CD4-positive, alpha-beta T cell (primary cell): ENCODE data around the gene P4HA3. TPM values are rescaled to one million over a fixed set of nuclear protein-coding genes. Genes with fewer than 3 reads are reported as not detected.

Experiments used
- ATAC-seq: fragments of 200-7000 bp; cut with Tn5 transposase; one replicate; pipeline ENCODE4 v1.10.0; 2022; ENCODE audit warnings: mild to moderate bottlenecking; ENCODE audit not compliant: poor library complexity
- CTCF ChIA-PET: fragments of 350-600 bp; sonication (Branson Sonifier 250); formaldehyde crosslinking; loops from one replicate; lab custom pipeline; 2021; ENCODE audit warnings: antibody characterized with exemption, inconsistent platforms; lab: Charles Lee
- POLR2A ChIA-PET: fragments of 350-600 bp; sonication (Branson Sonifier 250); formaldehyde crosslinking; loops from one replicate; lab custom pipeline; 2021; ENCODE audit warnings: antibody characterized with exemption, inconsistent platforms; lab: Charles Lee
- DNase-seq, 14 experiments: peaks; one replicate each; pipeline ENCODE4 v3.0.0-alpha.2; 2013 to 2020; ENCODE audit warnings: mixed read lengths in 2 of 14
- H3K27ac ChIP-seq, 2 donors: one replicate each; pipeline versions ENCODE4 v1.5.1 to v1.7.0; 2013; ENCODE audit warnings: low read length in 2 of 2, low read depth in 1 of 2, mild to moderate bottlenecking in 1 of 2
- H3K27me3 ChIP-seq, 2 experiments: 1 replicate in 1 of 2; 2 replicates in 1 of 2; pipeline versions ENCODE4 v1.6.1 to v1.7.0; 2013; ENCODE audit warnings: low read length in 2 of 2, control low read depth in 1 of 2, mild to moderate bottlenecking in 1 of 2, moderate library complexity in 1 of 2; ENCODE audit not compliant: insufficient read depth in 2 of 2, control insufficient read depth in 1 of 2
- H3K36me3 ChIP-seq: one replicate; pipeline ENCODE4 v1.6.1; 2013; ENCODE audit warnings: low read length, control low read depth; ENCODE audit not compliant: insufficient read depth
- H3K4me1 ChIP-seq: one replicate; pipeline ENCODE4 v1.6.1; 2013; ENCODE audit warnings: low read length, control low read depth; ENCODE audit not compliant: insufficient read depth
- H3K4me3 ChIP-seq: one replicate; pipeline ENCODE4 v1.5.1; 2013; ENCODE audit warnings: mild to moderate bottlenecking, low read length, moderate library complexity
- H3K9me3 ChIP-seq, 2 experiments: 1 replicate in 1 of 2; 2 replicates in 1 of 2; pipeline versions ENCODE4 v1.6.1 to v1.7.0; 2013; ENCODE audit warnings: low read length in 2 of 2, mild to moderate bottlenecking in 2 of 2, control low read depth in 1 of 2, moderate library complexity in 1 of 2; ENCODE audit not compliant: control insufficient read depth in 1 of 2, insufficient read depth in 1 of 2
- H3K27ac Mint-ChIP-seq: one replicate; pipeline ENCODE4 v1.8.0; 2020; ENCODE audit warnings: mixed read lengths
- H3K27me3 Mint-ChIP-seq: one replicate; pipeline ENCODE4 v1.8.0; 2021; ENCODE audit warnings: mixed read lengths
- H3K36me3 Mint-ChIP-seq: one replicate; pipeline ENCODE4 v1.8.0; 2021; ENCODE audit warnings: low read depth, mixed read lengths
- H3K4me1 Mint-ChIP-seq: one replicate; pipeline ENCODE4 v1.8.0; 2021; ENCODE audit warnings: low read depth, mixed read lengths
- H3K4me3 Mint-ChIP-seq: one replicate; pipeline ENCODE4 v1.8.0; 2020; ENCODE audit warnings: mild to moderate bottlenecking, mixed read lengths
- H3K9me3 Mint-ChIP-seq: one replicate; pipeline ENCODE4 v1.8.0; 2020; ENCODE audit warnings: mixed read lengths
- intact Hi-C, 2 experiments: fragments of 100-400 bp; cut with DNase I in 1 of 2; cut with micrococcal nuclease in 1 of 2; formaldehyde crosslinking; loops; one replicate each; pipeline versions ENCODE4 v1.15.1 to v1.9.0; 2023 to 2025; cut with DNase I, micrococcal nuclease
- total RNA-seq, 174 experiments: library from RNA in 2 of 174; stranded (reverse) in 2 of 174; gene quantifications; one replicate each; pipeline ENCODE4 v1.2.3 and lab custom pipeline; 2021 to 2026
- TF ChIP-seq, protein P1 (sequence below): fragments of 200-600 bp; IDR thresholded peaks from one replicate; pipeline ENCODE4 v1.8.0; 2022; ENCODE audit warnings: antibody characterized with exemption, mild to moderate bottlenecking

P4HA3 gene
- total RNA-seq, 2 experiments from 2014 or later, result not detected

DNA sequence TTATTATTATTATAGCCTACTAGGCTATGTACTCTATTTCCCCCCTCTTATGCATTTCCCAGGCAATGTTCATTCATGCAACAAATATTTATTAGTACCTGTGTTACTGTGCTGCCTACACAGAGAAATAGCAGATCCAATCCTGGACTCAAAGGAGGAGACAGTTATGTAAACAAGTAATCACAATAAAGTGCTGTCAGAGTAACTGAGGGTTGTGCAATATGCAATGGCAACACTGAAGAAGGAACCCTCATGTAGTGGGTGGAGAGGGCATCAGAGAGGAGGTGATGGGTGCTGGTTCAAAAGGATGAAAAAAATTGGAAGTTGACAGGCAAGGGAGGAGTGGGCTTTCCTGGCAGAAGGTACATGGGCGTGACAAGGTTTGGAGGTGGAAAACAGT is 886 bp upstream of the P4HA3 start:
- peaks cover 9% of the 10 kb centered on the region for H3K9me3 Mint-ChIP-seq
- H3K36me3 ChIP-seq, result no peaks in the 10 kb centered on the region
- peaks cover 2 to 14% of the 10 kb centered on the region in 2 experiments for H3K9me3 ChIP-seq
- ChIA-PET CTCF (no interaction called here), POLR2A (no interaction called here)
- H3K4me1 ChIP-seq, result peaks cover 10% of the 10 kb centered on the region
- H3K27ac ChIP-seq, result no peak overlapping the region
- H3K27ac Mint-ChIP-seq, result no peak overlapping the region
- DNase-seq, result no peak
- H3K27me3 Mint-ChIP-seq, result peaks cover 34% of the 10 kb centered on the region
- H3K4me3 ChIP-seq, result no peak overlapping the region
- peaks cover 27 to 36% of the 10 kb centered on the region in 2 experiments for H3K27me3 ChIP-seq
- peaks cover 8% of the 10 kb centered on the region for H3K36me3 Mint-ChIP-seq
- H3K4me1 Mint-ChIP-seq, result peaks cover 11% of the 10 kb centered on the region
- intact Hi-C loops, result no loop called here
- TF ChIP-seq, protein P1, sequence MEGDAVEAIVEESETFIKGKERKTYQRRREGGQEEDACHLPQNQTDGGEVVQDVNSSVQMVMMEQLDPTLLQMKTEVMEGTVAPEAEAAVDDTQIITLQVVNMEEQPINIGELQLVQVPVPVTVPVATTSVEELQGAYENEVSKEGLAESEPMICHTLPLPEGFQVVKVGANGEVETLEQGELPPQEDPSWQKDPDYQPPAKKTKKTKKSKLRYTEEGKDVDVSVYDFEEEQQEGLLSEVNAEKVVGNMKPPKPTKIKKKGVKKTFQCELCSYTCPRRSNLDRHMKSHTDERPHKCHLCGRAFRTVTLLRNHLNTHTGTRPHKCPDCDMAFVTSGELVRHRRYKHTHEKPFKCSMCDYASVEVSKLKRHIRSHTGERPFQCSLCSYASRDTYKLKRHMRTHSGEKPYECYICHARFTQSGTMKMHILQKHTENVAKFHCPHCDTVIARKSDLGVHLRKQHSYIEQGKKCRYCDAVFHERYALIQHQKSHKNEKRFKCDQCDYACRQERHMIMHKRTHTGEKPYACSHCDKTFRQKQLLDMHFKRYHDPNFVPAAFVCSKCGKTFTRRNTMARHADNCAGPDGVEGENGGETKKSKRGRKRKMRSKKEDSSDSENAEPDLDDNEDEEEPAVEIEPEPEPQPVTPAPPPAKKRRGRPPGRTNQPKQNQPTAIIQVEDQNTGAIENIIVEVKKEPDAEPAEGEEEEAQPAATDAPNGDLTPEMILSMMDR, result no peak
- peak overlapping the region; percentile 45 for H3K4me3 Mint-ChIP-seq
- no peak for ATAC-seq

DNA sequence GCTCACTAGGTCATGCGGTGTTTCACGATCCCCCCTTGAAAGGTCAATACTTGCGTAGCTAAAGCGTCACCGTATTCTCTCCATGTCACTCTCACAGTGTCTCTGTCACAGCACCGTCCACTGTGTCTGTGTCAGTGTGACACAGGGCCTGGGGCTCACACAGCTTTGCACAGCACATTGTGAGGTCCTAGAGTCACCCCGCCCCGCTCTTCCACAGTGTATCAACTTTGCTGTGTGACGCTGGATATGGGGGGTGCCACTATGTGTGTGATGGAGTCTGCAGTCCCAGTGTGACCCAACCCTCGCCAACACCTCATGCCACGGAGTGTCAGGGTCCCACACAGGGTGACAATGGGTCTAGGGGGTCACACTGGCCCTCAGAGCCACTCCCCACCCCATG is 583 bp downstream of the P4HA3 start:
- CTCF ChIA-PET, result no interaction called here
- peak overlapping the region; percentile 57 for H3K4me3 Mint-ChIP-seq
- peaks cover 41% of the 10 kb centered on the region for H3K27me3 Mint-ChIP-seq

DNA sequence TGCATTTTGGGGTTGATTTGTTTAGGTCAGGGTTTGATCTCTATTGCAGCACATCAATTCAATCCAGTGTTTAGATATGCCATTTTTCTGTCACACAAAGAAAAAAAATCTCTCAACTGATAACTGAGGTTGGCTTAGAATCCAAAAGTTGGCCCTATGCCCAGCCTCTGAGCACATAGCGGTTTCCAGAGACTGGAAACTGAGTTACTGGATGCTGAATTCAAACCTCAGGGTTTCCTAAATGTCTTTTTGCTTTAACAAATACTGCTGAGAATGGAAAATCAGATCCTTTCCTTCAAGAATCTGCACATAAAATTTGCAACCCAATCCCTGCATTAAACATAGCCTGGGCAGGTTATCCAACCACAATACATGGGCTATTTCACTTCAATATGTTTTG is 4.0 kb downstream of the P4HA3 start:
- CTCF ChIA-PET, result no interaction called here
- Histone ChIP-seq H3K4me1 (peaks cover 10% of the 10 kb centered on the region), H3K27me3 (peaks cover 22 to 42% of the 10 kb centered on the region in 2 experiments), H3K4me3 (no peak overlapping the region), H3K27ac (no peak overlapping the region), H3K36me3 (no peaks in the 10 kb centered on the region), H3K9me3 (no peaks in the 10 kb centered on the region)
- POLR2A ChIA-PET, result no interaction called here
- Mint-ChIP-seq H3K9me3 (peaks cover 2% of the 10 kb centered on the region), H3K27ac (no peak overlapping the region), H3K36me3 (no peaks in the 10 kb centered on the region), H3K4me1 (peaks cover 11% of the 10 kb centered on the region), H3K4me3 (no peak overlapping the region), H3K27me3 (peaks cover 54% of the 10 kb centered on the region)
- ATAC-seq (no peak), DNase-seq (no peak)
- TF ChIP-seq, protein P1, result no peak
- intact Hi-C loops, result no loop called here

More for the DNA sequence above, 583 bp downstream of the P4HA3 start:
- H3K36me3 ChIP-seq, result no peaks in the 10 kb centered on the region
- no peak for DNase-seq
- ATAC-seq, result no peak
- H3K27me3 ChIP-seq, result peaks cover 27 to 42% of the 10 kb centered on the region in 2 experiments
- H3K27ac Mint-ChIP-seq, result no peak overlapping the region
- no peaks in the 10 kb centered on the region for H3K36me3 Mint-ChIP-seq
- peaks cover 11% of the 10 kb centered on the region for H3K4me1 Mint-ChIP-seq
- intact Hi-C loops, result no loop called here
- peak overlapping the region; percentile 33 for H3K4me3 ChIP-seq
- H3K9me3 ChIP-seq, result no peaks in the 10 kb centered on the region
- no peak overlapping the region for H3K27ac ChIP-seq
- POLR2A ChIA-PET, result no interaction called here
- H3K9me3 Mint-ChIP-seq, result peaks cover 3% of the 10 kb centered on the region
- peaks cover 10% of the 10 kb centered on the region for H3K4me1 ChIP-seq
- TF ChIP-seq, protein P1, result no peak
